Keratinocyte (primary cell): ENCODE measurements around the gene GNA15. TPM values are rescaled to one million over a fixed set of nuclear protein-coding genes. Genes with fewer than 3 reads are reported as not detected.

ENCODE experiments used
- DNase-seq: peaks from one replicate; pipeline ENCODE4 v3.0.0-alpha.2; 2011; ENCODE audit warnings: low read depth, missing footprints, low spot score
- FAIRE-seq: peaks from 2 replicates; lab custom pipeline; 2011; peaks lifted over from hg19 to GRCh38; lab: Jason Lieb, UNC
- H2AFZ ChIP-seq: 2 replicates; pipeline ENCODE4 v1.6.0; 2012; ENCODE audit warnings: low read length, control low read depth, inconsistent platforms; ENCODE audit not compliant: control insufficient read depth
- H3K27ac ChIP-seq: 2 replicates; pipeline ENCODE4 v1.5.1; 2011; ENCODE audit warnings: low read length; ENCODE audit not compliant: control insufficient read depth, insufficient read depth
- H3K27me3 ChIP-seq: 3 replicates; pipeline ENCODE4 v1.6.0; 2011; ENCODE audit warnings: low read length; ENCODE audit not compliant: control insufficient read depth, insufficient read depth; ENCODE audit errors: extremely low read depth
- H3K36me3 ChIP-seq, 2 experiments: 2 replicates in 1 of 2; 3 replicates in 1 of 2; pipeline ENCODE4 v1.5.1; 2011; ENCODE audit warnings: low read length in 2 of 2, mild to moderate bottlenecking in 1 of 2; ENCODE audit not compliant: control insufficient read depth in 2 of 2, insufficient read depth in 2 of 2; ENCODE audit errors: extremely low read depth in 1 of 2
- H3K4me1 ChIP-seq: 3 replicates; pipeline ENCODE4 v1.5.1; 2011; ENCODE audit warnings: low read length; ENCODE audit not compliant: control insufficient read depth, insufficient read depth; ENCODE audit errors: extremely low read depth
- H3K4me2 ChIP-seq: 3 replicates; pipeline ENCODE4 v1.6.0; 2011; ENCODE audit warnings: low read depth, low read length; ENCODE audit not compliant: control insufficient read depth, insufficient read depth; ENCODE audit errors: extremely low read depth
- H3K4me3 ChIP-seq, 3 experiments: fragments of 200-600 bp in 1 of 3; sonication (generic) in 1 of 3; 2 replicates in 2 of 3; 3 replicates in 1 of 3; pipeline ENCODE4 v1.5.1; 2011 to 2016; ENCODE audit warnings: low read length in 3 of 3, mild to moderate bottlenecking in 3 of 3, control low read depth in 2 of 3, inconsistent platforms in 1 of 3, low read depth in 1 of 3, mixed read lengths in 1 of 3, mixed run types in 1 of 3, moderate library complexity in 1 of 3; ENCODE audit not compliant: control insufficient read depth in 2 of 3, insufficient read depth in 2 of 3; ENCODE audit errors: extremely low read depth in 1 of 3
- H3K79me2 ChIP-seq: 2 replicates; pipeline ENCODE4 v1.6.0; 2012; ENCODE audit warnings: low read length; ENCODE audit not compliant: control insufficient read depth, insufficient read depth
- H3K9ac ChIP-seq: 3 replicates; pipeline ENCODE4 v1.6.0; 2011; ENCODE audit warnings: low read length; ENCODE audit not compliant: control insufficient read depth, insufficient read depth; ENCODE audit errors: extremely low read depth
- H3K9me1 ChIP-seq: 3 replicates; pipeline ENCODE4 v1.6.0; 2011; ENCODE audit warnings: low read length; ENCODE audit not compliant: control insufficient read depth, insufficient read depth; ENCODE audit errors: extremely low read depth
- H3K9me3 ChIP-seq: 2 replicates; pipeline ENCODE4 v1.5.1; 2012; ENCODE audit warnings: low read depth, low read length; ENCODE audit not compliant: control insufficient read depth
- H4K20me1 ChIP-seq: 3 replicates; pipeline ENCODE4 v1.6.0; 2011; ENCODE audit warnings: low read length; ENCODE audit not compliant: control insufficient read depth, insufficient read depth; ENCODE audit errors: extremely low read depth
- EZH2 ChIP-seq: IDR thresholded peaks from one replicate; pipeline ENCODE4 v1.6.1; 2012; ENCODE audit warnings: inconsistent platforms, mild to moderate bottlenecking, low read length, moderate library complexity
- dilution Hi-C: fragments of 300-500 bp; cut with MboI; formaldehyde crosslinking; loops from one replicate; pipeline ENCODE4 v1.7.0; 2020; ENCODE audit warnings: low sequenced_read_pairs; ENCODE audit not compliant: extremely low pct_ligation_motif_present
- polyA plus RNA-seq, 5 experiments: library from polyadenylated mRNA; depleted of rRNA in 3 of 5; stranded (reverse) in 3 of 5; stranded (forward) in 1 of 5; unstranded in 1 of 5; fragments of >200 nt; gene quantifications; 1 replicate in 1 of 5; 2 replicates in 3 of 5; 3 replicates in 1 of 5; pipeline versions ENCODE4 v1.2.1 to v1.2.3, GENCODE V29; 2011 to 2012; ENCODE audit warnings: missing spikeins in 2 of 5, low read depth in 1 of 5, low replicate concordance in 1 of 5
- TF ChIP-seq, protein P1 (sequence below), 3 experiments: IDR thresholded peaks in 1 of 3; conservative IDR thresholded peaks in 1 of 3; optimal IDR thresholded peaks in 1 of 3; 2 replicates in 2 of 3; 3 replicates in 1 of 3; pipeline versions ENCODE3 to v1.5.1; 2011; ENCODE audit warnings: low read length in 3 of 3, mild to moderate bottlenecking in 3 of 3, moderate library complexity in 2 of 3, control low read depth in 1 of 3, inconsistent platforms in 1 of 3; ENCODE audit not compliant: insufficient read depth in 2 of 3; ENCODE audit errors: extremely low read depth in 1 of 3

Gene GNA15
- polyA plus RNA-seq, 1 donor (not counting 4 experiments of a cell fraction or from before 2014, with no cell fraction given) = 60.0 TPM

DNA sequence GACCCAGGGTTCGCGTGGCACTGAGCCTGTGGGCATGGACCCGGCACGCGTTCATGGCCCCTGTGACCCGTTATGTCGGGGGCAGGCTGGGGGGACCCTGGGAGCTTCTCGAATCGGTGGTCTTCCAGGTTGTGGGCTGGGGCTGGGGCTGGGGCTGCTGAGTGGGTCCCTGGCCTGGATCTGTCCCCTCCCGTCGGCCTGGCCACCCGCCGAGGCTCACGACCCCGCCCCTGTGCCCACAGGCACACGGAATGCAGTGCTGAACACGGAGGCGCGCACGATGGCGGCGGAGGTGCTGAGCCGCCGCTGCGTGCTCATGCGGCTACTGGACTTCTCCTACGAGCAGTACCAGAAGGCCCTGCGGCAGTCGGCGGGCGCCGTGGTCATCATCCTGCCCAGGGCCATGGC, 56.4 kb downstream of the GNA15 start:
- TF ChIP-seq, protein P1, sequence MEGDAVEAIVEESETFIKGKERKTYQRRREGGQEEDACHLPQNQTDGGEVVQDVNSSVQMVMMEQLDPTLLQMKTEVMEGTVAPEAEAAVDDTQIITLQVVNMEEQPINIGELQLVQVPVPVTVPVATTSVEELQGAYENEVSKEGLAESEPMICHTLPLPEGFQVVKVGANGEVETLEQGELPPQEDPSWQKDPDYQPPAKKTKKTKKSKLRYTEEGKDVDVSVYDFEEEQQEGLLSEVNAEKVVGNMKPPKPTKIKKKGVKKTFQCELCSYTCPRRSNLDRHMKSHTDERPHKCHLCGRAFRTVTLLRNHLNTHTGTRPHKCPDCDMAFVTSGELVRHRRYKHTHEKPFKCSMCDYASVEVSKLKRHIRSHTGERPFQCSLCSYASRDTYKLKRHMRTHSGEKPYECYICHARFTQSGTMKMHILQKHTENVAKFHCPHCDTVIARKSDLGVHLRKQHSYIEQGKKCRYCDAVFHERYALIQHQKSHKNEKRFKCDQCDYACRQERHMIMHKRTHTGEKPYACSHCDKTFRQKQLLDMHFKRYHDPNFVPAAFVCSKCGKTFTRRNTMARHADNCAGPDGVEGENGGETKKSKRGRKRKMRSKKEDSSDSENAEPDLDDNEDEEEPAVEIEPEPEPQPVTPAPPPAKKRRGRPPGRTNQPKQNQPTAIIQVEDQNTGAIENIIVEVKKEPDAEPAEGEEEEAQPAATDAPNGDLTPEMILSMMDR (optimal IDR thresholded peaks at IDR 0.05 in 1 of 3, IDR thresholded peaks at IDR 0.05 in 1 of 3, conservative IDR thresholded peaks at IDR 0.05 in 1 of 3; ENCODE audit: extremely low read depth in 1 of 3, insufficient read depth in 2 of 3, low read length in 3 of 3) = no peak
- dilution Hi-C loops = no loop called here
- Histone ChIP-seq H3K9me3 (no peaks in the 10 kb centered on the region), H2AFZ (no peak overlapping the region), H4K20me1 (peaks cover 22% of the 10 kb centered on the region), H3K36me3 (peaks cover 9 to 19% of the 10 kb centered on the region in 2 experiments), H3K4me3 (no peak overlapping the region), H3K4me2 (no peak overlapping the region), H3K4me1 (peaks cover 10% of the 10 kb centered on the region), H3K27me3 (no peaks in the 10 kb centered on the region), H3K9ac (no peak overlapping the region), H3K9me1 (no peaks in the 10 kb centered on the region), H3K27ac (no peak overlapping the region), H3K79me2 (peaks cover 64% of the 10 kb centered on the region)
- DNase-seq (no peak), FAIRE-seq (no peak)

DNA sequence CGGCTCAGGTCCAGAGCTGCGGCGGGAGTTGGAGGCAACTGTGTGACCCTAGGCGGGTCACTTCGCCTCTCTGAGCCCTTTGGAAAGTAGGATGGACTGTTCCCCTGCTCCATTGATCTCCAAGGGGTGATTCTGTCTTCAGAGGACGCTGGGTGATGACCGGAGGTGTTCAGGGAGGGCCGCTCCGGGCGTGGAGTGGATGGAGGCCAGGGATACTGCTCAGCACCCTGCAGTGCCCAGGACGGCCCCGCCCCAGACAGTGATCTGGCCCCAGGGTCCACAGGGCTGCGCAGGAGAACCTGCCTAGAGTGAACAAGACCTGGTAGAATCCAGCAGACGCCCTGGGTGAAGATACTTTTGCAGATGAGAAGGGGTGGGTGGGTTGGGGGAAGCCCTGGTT, 56.9 kb downstream of the GNA15 start:
- Histone ChIP-seq H3K4me2 (no peak overlapping the region), H3K27me3 (no peaks in the 10 kb centered on the region), H3K9me1 (no peaks in the 10 kb centered on the region), H3K27ac (no peak overlapping the region), H3K36me3 (peaks cover 9 to 19% of the 10 kb centered on the region in 2 experiments), H3K79me2 (peaks cover 59% of the 10 kb centered on the region), H3K4me1 (peaks cover 5% of the 10 kb centered on the region), H3K4me3 (no peak overlapping the region), H3K9me3 (no peaks in the 10 kb centered on the region), H4K20me1 (peaks cover 21% of the 10 kb centered on the region), H2AFZ (no peak overlapping the region), H3K9ac (no peak overlapping the region)
- DNase-seq (no peak), FAIRE-seq (no peak)
- no peak for TF ChIP-seq EZH2
- TF ChIP-seq, protein P1 (optimal IDR thresholded peaks at IDR 0.05 in 1 of 3, IDR thresholded peaks at IDR 0.05 in 1 of 3, conservative IDR thresholded peaks at IDR 0.05 in 1 of 3; ENCODE audit: extremely low read depth in 1 of 3, insufficient read depth in 2 of 3, low read length in 3 of 3) = no peak
- dilution Hi-C loops = no loop called here
